SK-N-SH treated with all-trans-retinoic acid at 6 μM for 48 hours (cell line): ENCODE results near the gene DLG2.

Experiments
- ESRRG ChIP-seq: fragments of 250-450 bp; sonication (Bioruptor Pico); IDR thresholded peaks from 2 replicates; pipeline ENCODE4 v1.6.1; 2021; ENCODE audit warnings: mild to moderate bottlenecking
- GLIS3 ChIP-seq: fragments of 250-450 bp; sonication (Bioruptor Pico); IDR thresholded peaks from 2 replicates; pipeline ENCODE4 v1.5.0; 2020; ENCODE audit warnings: mild to moderate bottlenecking, moderate library complexity
- ISL1 ChIP-seq: fragments of 250-450 bp; sonication (Bioruptor Pico); IDR thresholded peaks from 2 replicates; pipeline ENCODE4 v2.1.2; 2022; ENCODE audit warnings: mild to moderate bottlenecking, moderate library complexity
- RARB ChIP-seq: fragments of 250-450 bp; sonication (Bioruptor Pico); IDR thresholded peaks from 2 replicates; pipeline ENCODE4 v1.8.0; 2021; ENCODE audit warnings: mild to moderate bottlenecking, moderate library complexity
- TOX ChIP-seq: fragments of 250-450 bp; sonication (Bioruptor Pico); IDR thresholded peaks from 2 replicates; pipeline ENCODE4 v1.8.0; 2021; ENCODE audit warnings: mild to moderate bottlenecking, moderate library complexity, borderline replicate concordance
- ZNF8 ChIP-seq: fragments of 450-650 bp; formaldehyde crosslinking; IDR thresholded peaks from 2 replicates; pipeline ENCODE4 v1.5.0; 2020; ENCODE audit warnings: mild to moderate bottlenecking, moderate library complexity
- TF ChIP-seq, protein P1 (sequence below): fragments of 250-450 bp; sonication (Bioruptor Pico); IDR thresholded peaks from 2 replicates; pipeline ENCODE4 v1.8.0; 2020; ENCODE audit warnings: mild to moderate bottlenecking, moderate library complexity, borderline replicate concordance
- TF ChIP-seq, protein P2 (sequence below): fragments of 250-450 bp; sonication (Bioruptor Pico); IDR thresholded peaks from 2 replicates; pipeline ENCODE4 v1.5.1; 2020; ENCODE audit warnings: low read depth, mild to moderate bottlenecking, moderate library complexity

DNA sequence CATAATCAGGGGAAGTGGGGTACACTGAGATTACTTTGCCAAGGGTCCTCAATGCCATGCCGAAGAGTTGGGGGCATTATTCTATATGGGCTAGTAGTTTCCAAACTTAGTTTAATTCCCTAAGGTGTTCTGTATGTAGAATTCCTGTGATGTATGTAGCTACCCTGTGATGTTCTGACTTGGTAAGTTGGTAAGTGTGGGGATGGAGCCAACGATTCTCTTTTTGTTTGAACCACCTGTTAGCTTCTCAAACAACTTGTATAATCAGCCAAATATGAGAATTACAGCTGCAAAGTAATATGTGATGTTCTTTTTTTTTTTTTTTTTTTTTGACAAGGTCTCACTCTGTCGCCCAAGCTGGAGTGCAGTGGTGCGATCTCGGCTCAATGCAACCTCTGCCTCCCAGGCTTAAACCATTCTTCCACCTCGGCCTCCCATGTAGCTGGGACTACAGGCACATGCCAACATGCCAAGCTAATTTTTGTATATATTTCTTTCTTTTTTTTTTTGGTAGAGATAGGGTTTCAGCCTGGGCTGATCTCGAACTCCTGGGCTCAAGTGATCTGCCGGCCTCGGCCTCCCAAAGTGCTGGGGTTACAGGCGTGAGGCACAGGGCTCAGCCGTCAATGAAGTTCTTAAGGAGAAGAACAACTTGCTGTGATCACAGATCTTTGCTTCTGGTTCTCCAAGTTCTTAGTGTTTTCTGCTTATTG, 2025.8 kb downstream of the DLG2 start:
- TF ChIP-seq, protein P1, sequence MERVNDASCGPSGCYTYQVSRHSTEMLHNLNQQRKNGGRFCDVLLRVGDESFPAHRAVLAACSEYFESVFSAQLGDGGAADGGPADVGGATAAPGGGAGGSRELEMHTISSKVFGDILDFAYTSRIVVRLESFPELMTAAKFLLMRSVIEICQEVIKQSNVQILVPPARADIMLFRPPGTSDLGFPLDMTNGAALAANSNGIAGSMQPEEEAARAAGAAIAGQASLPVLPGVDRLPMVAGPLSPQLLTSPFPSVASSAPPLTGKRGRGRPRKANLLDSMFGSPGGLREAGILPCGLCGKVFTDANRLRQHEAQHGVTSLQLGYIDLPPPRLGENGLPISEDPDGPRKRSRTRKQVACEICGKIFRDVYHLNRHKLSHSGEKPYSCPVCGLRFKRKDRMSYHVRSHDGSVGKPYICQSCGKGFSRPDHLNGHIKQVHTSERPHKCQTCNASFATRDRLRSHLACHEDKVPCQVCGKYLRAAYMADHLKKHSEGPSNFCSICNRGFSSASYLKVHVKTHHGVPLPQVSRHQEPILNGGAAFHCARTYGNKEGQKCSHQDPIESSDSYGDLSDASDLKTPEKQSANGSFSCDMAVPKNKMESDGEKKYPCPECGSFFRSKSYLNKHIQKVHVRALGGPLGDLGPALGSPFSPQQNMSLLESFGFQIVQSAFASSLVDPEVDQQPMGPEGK (CRISPR knock-in tag) = no peak
- TF ChIP-seq ZNF8 (CRISPR knock-in tag) = no peak
- no peak for TF ChIP-seq RARB (CRISPR knock-in tag)
- no peak for TF ChIP-seq GLIS3 (CRISPR knock-in tag)
- no peak for TF ChIP-seq ISL1 (CRISPR knock-in tag)
- TF ChIP-seq, protein P2, sequence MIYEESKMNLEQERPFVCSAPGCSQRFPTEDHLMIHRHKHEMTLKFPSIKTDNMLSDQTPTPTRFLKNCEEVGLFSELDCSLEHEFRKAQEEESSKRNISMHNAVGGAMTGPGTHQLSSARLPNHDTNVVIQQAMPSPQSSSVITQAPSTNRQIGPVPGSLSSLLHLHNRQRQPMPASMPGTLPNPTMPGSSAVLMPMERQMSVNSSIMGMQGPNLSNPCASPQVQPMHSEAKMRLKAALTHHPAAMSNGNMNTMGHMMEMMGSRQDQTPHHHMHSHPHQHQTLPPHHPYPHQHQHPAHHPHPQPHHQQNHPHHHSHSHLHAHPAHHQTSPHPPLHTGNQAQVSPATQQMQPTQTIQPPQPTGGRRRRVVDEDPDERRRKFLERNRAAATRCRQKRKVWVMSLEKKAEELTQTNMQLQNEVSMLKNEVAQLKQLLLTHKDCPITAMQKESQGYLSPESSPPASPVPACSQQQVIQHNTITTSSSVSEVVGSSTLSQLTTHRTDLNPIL (CRISPR knock-in tag) = no peak
- TF ChIP-seq ESRRG (CRISPR knock-in tag) = no peak
- TF ChIP-seq TOX (CRISPR knock-in tag) = no peak
